HCT116 (cell line): Measurements from ENCODE around the gene KIAA1614.

Experiments used
- EZH2 ChIP-seq: fragments of 200-600 bp; sonication (generic); IDR thresholded peaks from 2 replicates; pipeline ENCODE4 v1.6.1; 2017; ENCODE audit warnings: antibody characterized with exemption, mixed run types
- EZH2phosphoT487 ChIP-seq: fragments of 200-600 bp; IDR thresholded peaks from 2 replicates; pipeline ENCODE4 v1.6.1; 2018; ENCODE audit warnings: antibody characterized with exemption, borderline replicate concordance
- POLR2A ChIP-seq: IDR thresholded peaks from 2 replicates; pipeline ENCODE4 v1.7.0; 2011; ENCODE audit warnings: borderline replicate concordance; ENCODE audit not compliant: insufficient read depth, insufficient read length; ENCODE audit errors: extremely low read depth
- RAD21 ChIP-seq: IDR thresholded peaks from 2 replicates; pipeline ENCODE4 v1.6.1; 2012; ENCODE audit warnings: low read depth, mild to moderate bottlenecking
- ZFX ChIP-seq: fragments of 450-650 bp; IDR thresholded peaks from 2 replicates; pipeline ENCODE4 v1.6.1; 2017
- TF ChIP-seq, protein P1 (sequence below), 3 experiments: fragments of 200-600 bp in 1 of 3; sonication (generic) in 1 of 3; IDR thresholded peaks in 2 of 3; conservative IDR thresholded peaks in 1 of 3; 2 replicates each; pipeline ENCODE4 v1.5.1; 2012 to 2017; ENCODE audit warnings: low read depth in 2 of 3, low read length in 2 of 3, antibody characterized with exemption in 1 of 3, borderline replicate concordance in 1 of 3, control low read depth in 1 of 3, mild to moderate bottlenecking in 1 of 3, mixed read lengths in 1 of 3, mixed run types in 1 of 3, moderate library complexity in 1 of 3; ENCODE audit not compliant: insufficient read depth in 1 of 3
- TF ChIP-seq, protein P2 (sequence below): IDR thresholded peaks from 2 replicates; pipeline ENCODE4 v1.6.1; 2011; ENCODE audit warnings: mild to moderate bottlenecking, low read length, moderate library complexity; ENCODE audit not compliant: insufficient replicate concordance; ENCODE audit errors: extremely low read depth

DNA sequence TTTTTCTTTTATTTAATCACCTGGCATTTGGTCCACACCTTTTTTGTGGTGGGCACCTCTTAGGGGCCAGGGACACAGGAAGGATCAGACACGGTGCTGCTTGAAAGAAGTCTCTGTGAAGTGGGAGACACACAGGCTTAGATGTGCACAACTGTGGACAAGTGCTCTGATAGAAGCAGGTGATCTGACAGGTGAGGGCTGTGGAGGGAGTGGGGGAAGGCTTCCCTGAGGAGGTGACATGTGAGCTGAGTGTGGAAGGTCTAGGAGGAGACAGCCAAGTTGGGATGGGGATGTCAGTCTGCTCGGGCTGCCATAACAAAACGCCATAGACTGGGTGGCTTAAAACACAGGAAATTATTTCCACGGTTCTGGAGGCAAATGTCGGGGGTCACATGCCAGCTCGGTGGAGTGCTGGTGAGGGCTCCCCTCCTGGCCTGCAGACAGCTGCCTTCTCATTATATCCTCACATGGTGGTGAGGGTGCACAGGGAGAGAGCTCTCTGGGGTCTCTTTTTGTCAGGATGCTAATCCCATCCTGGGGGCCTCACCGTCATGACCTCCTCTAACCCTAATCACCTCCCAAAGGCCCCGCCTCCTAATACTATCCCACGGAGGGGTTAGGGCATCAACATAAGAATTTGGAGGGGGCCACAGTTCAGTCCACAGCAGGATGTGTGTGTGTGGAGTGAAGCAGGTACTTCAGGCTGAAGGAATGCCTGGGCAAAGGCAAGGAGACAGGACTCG lies 5.2 kb upstream of the KIAA1614 start:
- TF ChIP-seq, protein P1, sequence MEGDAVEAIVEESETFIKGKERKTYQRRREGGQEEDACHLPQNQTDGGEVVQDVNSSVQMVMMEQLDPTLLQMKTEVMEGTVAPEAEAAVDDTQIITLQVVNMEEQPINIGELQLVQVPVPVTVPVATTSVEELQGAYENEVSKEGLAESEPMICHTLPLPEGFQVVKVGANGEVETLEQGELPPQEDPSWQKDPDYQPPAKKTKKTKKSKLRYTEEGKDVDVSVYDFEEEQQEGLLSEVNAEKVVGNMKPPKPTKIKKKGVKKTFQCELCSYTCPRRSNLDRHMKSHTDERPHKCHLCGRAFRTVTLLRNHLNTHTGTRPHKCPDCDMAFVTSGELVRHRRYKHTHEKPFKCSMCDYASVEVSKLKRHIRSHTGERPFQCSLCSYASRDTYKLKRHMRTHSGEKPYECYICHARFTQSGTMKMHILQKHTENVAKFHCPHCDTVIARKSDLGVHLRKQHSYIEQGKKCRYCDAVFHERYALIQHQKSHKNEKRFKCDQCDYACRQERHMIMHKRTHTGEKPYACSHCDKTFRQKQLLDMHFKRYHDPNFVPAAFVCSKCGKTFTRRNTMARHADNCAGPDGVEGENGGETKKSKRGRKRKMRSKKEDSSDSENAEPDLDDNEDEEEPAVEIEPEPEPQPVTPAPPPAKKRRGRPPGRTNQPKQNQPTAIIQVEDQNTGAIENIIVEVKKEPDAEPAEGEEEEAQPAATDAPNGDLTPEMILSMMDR (IDR thresholded peaks at IDR 0.05 in 2 of 3, conservative IDR thresholded peaks at IDR 0.05 in 1 of 3; ENCODE audit: borderline replicate concordance in 1 of 3, insufficient read depth in 1 of 3, low read depth in 2 of 3, low read length in 2 of 3), result no peak
- TF ChIP-seq, protein P2, sequence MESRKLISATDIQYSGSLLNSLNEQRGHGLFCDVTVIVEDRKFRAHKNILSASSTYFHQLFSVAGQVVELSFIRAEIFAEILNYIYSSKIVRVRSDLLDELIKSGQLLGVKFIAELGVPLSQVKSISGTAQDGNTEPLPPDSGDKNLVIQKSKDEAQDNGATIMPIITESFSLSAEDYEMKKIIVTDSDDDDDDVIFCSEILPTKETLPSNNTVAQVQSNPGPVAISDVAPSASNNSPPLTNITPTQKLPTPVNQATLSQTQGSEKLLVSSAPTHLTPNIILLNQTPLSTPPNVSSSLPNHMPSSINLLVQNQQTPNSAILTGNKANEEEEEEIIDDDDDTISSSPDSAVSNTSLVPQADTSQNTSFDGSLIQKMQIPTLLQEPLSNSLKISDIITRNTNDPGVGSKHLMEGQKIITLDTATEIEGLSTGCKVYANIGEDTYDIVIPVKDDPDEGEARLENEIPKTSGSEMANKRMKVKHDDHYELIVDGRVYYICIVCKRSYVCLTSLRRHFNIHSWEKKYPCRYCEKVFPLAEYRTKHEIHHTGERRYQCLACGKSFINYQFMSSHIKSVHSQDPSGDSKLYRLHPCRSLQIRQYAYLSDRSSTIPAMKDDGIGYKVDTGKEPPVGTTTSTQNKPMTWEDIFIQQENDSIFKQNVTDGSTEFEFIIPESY, result no peak
- TF ChIP-seq EZH2 (no peak), POLR2A (no peak), ZFX (no peak), RAD21 (no peak), EZH2phosphoT487 (no peak)
